Measurements from ENCODE around the gene EFNA2.
A peak's percentile ranks its signal among the peaks of the same experiment; 100 is the strongest.
"Not testable (repeated sequence)": the region's sequence is repeated elsewhere in the genome, so short reads cannot be mapped to it uniquely, and the experiment has no call there.

The EFNA2 gene

GRCh38 chr19:1300744-1301490, 15.2 kb downstream of the EFNA2 start:
- DNase-seq, result no peak

- DNase-seq, result no peak
Observed at GRCh38 chr19:1302533-1303239, 17.0 kb downstream of the EFNA2 start.

GRCh38 chr19:1304197-1304924, 18.7 kb downstream of the EFNA2 start:
- no peak for DNase-seq

GRCh38 chr19:1305354-1305753, 19.7 kb downstream of the EFNA2 start:
- not testable (repeated sequence) for DNase-seq

- no peak for DNase-seq
Observed at GRCh38 chr19:1307320-1307719, 21.6 kb downstream of the EFNA2 start.

- no peak for DNase-seq
Observed at GRCh38 chr19:1307755-1308303, 22.2 kb downstream of the EFNA2 start.

- no peak for DNase-seq
Observed at GRCh38 chr19:1308718-1309117, 23.0 kb downstream of the EFNA2 start.

- DNase-seq, result no peak
Observed at GRCh38 chr19:1309977-1310852, 24.5 kb downstream of the EFNA2 start.

GRCh38 chr19:1310853-1311180, 25.1 kb downstream of the EFNA2 start:
- DNase-seq, result no peak

- no peak for DNase-seq
Observed at GRCh38 chr19:1311543-1312091, 25.9 kb downstream of the EFNA2 start.

GRCh38 chr19:1312767-1313694, 27.4 kb downstream of the EFNA2 start:
- no peak for DNase-seq

- DNase-seq, result no peak
Observed at GRCh38 chr19:1313695-1314613, 28.3 kb downstream of the EFNA2 start.

- DNase-seq, result peak in 1 of 2 experiments; percentile 31
Observed at GRCh38 chr19:1315470-1316166, 29.9 kb downstream of the EFNA2 start.

GRCh38 chr19:1316466-1316865, 30.8 kb downstream of the EFNA2 start:
- DNase-seq, result no peak

- no peak for DNase-seq
Observed at GRCh38 chr19:1317274-1318003, 31.8 kb downstream of the EFNA2 start.

GRCh38 chr19:1318678-1319471, 33.2 kb downstream of the EFNA2 start:
- DNase-seq, result no peak

- not testable (repeated sequence) for DNase-seq
Observed at GRCh38 chr19:1320282-1320650, 34.6 kb downstream of the EFNA2 start.

GRCh38 chr19:1321539-1321938, 35.9 kb downstream of the EFNA2 start:
- no peak for DNase-seq
